Cardiac septum (tissue), 1 donor: Measurements from ENCODE around the gene STK4. TPM values are rescaled to one million over a fixed set of nuclear protein-coding genes. Genes with fewer than 3 reads are reported as not detected.
"Not testable (repeated sequence)": the region's sequence is repeated elsewhere in the genome, so short reads cannot be mapped to it uniquely, and the experiment has no call there.

Experiments used
- DNase-seq: peaks from one replicate; pipeline ENCODE4 v3.0.0-alpha.2; 2020; ENCODE audit warnings: low spot score
- intact Hi-C: fragments of 100-400 bp; cut with DNase I; formaldehyde crosslinking; loops from one replicate; pipeline ENCODE4 v1.14.0; 2022
- total RNA-seq: library from RNA; stranded (reverse); fragmentation: NEBNext Ultra II Directional; extraction: Animal tissue kit (Norgen Biotek cat#: 25700); gene quantifications from one replicate; pipeline ENCODE4 v1.2.1, GENCODE V29; 2021
- donor health status: DM: no; HTN: no; CAD: no.

The STK4 gene
- total RNA-seq, 1 donor from 2014 or later: 11.3 TPM

DNA sequence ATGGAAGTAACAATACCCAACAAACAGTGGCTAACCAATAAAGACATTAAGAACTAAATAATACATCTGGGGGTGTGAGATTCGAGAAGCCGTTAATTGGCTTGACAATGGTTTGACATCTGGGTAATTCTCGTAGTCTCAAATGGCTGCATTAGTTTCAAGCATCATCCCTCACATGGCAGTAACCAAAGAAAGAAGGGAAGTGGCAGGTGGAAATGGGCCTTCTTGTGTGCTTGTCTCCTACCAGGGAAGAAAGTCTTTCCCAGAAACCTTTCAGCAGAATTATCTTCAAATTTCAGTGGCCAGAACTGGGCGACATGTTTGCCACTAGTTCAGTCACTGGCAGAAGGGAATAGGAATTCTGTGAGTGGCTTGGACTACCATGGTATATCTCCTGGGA is 10.4 kb downstream of the STK4 start:
- intact Hi-C loops: no loop called here
- DNase-seq: no peak

DNA sequence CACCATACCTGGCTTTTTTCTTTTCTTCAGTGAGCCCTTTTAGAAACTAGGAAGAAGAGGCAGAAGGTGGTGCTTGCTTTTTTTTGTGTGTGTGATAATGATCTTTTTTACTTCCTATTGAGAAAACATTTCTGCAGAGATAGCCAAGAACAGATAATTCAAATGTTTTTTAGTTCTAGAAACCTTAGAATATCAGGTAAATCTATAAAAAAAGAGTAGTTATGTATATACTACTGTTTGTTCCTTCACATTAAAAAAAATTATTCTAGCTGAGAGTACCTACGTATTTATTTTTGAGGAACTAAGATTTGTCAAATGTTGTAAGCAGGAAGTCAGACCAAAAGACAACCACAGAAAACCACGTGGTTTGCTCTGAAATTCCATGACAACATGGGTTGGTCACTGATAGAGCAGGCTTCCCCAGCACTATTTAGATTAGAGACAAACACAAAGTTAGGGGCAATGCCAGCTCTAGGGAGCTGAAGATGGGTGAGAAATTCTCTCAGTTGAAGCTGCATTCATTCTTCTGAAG is 12.8 kb downstream of the STK4 start:
- no peak for DNase-seq
- intact Hi-C loops: no loop called here

DNA sequence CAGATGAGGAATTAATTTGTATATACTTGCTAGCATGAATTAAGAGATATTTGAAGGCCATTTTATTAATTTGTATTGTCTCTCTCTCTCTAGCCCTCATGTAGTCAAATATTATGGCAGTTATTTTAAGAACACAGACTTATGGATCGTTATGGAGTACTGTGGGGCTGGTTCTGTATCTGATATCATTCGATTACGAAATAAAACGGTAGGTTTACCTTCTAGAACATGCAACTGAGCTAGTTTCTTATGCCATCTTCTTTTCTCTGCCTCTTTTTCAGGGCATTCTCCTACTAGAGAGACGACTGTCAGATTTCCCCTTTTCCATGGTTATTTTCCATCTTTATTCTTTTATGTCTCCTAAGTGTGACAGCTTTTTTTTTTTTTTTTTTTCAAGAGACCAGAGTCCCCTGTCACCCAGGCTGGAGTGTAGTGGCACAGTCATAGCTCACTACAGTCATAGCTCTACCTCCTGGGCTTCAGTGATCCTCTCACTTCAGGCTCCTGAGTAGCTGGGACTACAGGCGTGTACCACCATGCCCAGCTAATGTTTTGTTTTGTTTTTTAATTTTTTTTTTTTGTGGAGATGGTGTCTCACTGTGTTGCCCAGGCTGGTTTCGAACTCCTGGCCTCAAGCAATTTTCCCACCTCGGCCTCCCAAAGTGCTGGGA is 15.6 kb downstream of the STK4 start:
- intact Hi-C loops: no loop called here
- DNase-seq: no peak

DNA sequence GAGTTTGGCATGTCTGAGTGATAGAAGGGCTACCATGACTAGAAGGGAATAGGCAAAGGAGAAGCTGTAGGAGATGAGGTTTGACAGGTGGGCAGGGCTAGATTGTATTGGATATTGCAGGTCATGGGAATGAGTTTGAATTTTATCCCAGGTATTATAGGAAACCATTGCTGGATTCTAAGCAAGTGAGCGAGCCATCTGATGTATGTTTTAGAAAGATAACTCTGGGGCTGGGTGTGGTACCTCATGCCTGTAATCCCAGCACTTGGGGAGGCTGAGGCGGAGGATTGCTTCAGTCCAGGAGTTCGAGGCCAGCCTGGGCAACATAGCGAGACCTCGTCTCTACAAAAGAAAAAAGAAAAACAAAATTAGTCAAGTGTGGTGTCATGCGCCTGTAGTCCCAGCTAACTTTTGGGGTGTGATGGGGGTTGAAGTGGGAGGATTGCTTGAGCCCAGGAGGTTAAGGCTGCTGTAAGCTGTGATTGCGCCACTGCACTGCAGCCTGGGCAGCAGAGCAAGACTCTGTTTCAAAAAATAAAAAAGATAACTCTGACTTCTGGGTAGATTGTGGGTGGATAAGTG is 16.9 kb downstream of the STK4 start:
- intact Hi-C loops: no loop called here
- no peak for DNase-seq

DNA sequence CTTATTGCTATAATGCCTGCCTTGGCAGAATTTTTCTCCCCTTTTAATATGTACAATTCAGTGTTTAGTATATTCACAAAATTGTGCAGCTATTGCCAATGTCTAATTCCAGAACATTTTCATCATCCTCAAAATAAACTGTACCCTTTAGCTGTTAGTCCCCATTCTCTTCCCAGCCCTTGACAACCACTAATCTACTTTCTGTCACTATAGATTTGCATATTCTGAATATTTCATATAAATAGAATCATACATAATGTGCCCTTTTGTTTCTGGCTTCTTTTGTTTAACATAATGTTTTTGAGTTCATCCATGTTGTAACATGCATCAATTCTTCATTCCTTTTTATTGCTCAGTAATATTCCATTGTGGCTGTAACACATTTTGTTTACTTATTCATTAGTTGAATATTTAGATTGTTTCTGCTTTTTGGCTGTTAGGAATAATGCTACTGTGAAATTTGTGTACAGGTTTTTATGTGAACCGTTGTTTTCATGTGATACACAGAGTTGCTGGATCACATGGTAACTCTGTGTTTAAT is 22.4 kb downstream of the STK4 start:
- DNase-seq: no peak
- intact Hi-C loops: no loop called here

DNA sequence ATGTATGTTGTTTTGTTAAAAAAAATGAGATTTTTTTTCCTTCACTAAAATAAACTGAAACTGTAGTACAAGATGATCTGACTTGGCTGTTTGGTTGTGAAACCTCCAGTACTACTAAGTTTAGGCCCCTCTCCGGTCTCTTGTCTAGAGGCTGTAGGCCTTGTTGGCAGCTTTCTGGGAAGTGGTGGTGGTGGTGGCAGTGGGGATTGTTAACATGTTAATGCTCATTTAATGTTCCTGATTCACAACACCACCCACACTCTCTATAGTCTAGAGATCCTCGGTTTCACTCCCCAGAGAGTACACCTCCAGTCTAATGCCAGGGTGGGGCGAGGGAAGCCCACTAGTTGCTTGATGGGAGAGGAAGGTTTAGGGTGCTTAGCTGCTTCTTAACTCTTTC is 24.1 kb downstream of the STK4 start:
- DNase-seq: no peak
- intact Hi-C loops: no loop called here

DNA sequence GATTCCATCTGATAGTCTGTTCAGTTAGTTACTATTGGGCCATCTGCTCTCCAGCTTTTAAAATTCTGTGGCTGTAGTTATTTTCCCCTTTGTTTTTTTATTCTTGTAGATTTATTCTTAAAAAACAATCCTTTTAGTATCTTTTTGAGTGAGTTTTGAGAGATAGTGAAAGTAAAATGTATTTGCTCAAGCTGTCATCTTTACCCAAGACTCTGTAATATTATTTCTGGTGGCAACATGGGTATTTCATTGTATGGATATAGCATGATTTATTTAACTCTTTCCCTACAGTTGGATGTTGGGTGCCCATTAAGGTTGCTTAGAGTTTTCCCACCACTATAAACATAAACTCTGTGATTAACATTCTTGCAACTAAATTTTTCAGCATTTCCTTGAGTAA is 24.6 kb downstream of the STK4 start:
- intact Hi-C loops: no loop called here
- no peak for DNase-seq

DNA sequence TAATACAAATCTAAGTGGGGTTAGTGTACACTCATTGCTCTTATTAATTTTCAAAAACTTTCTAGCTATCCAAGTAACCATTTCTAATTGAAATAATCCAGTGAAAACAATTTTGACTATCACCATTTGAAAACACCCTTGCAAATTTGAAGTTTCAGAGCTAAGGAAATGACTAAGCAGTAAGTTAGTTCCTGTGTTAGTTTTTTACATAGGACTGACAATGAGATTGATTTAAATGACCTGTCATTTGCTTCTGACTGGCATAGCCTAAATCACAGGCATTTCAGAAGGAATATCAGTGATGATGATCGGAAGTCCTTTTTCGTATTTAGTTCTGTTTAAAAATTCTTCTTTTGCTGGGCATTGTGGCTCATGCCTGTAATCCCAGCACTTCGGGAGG is 27.0 kb downstream of the STK4 start:
- intact Hi-C loops: no loop called here
- DNase-seq: no peak

DNA sequence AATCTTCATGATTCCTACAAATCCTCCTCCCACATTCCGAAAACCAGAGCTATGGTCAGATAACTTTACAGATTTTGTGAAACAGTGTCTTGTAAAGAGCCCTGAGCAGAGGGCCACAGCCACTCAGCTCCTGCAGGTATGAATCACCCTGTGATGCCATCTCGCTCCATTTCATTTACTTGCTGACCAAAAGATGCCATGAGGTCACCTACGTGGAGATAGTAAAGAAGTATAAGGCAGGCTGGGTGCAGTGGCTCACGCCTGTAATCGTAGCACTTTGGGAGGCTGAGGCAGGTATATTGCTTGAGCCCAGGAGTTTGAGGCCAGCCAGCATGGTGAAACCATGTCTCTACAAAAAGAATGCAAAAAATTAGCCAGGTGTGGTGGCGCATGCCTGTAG is 30.9 kb downstream of the STK4 start:
- no peak for DNase-seq
- intact Hi-C loops: no loop called here

DNA sequence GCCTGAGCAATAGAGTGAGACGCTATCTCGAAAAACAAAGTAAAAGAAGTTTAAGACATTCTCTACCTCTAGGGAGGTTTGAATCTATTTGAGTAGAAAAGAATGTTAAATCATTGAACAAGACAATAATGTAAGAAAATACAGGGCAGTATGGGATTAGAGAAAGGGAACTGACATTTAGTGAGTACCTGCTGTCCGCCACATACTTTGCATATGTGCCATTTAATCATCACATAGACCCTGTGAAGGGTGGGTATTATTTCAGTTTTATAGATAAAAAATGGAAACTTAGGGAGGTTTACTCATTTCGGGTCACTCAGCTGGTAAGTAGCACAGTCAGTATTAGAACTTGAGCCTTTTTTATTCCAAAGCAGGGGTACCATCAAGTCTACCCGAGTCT is 31.4 kb downstream of the STK4 start:
- intact Hi-C loops: no loop called here
- no peak for DNase-seq

DNA sequence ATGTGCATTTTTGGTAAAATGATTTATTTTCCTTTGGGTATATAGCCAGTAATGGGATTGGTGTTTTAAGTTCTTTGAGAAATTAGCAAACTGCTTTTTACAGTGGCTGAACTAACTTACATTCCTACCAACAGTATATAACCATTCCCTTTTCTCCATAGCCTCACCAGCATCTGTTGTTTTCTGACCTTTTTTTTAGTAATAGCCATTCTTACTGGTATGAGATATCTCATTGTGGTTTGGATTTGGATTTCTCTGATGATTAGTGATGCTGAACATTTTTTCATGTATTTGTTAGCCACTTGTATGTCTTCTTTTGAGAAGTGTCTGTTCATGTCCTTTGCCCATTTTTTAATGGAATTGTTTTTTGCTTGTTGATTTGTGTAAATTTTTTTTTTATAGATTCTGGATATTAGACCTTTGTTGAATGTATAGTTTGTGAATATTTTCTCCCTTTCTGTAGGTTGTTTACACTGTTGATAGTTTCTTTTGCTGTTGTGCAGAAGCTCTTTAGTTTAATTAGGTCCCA is 42.3 kb downstream of the STK4 start:
- no peak for DNase-seq
- intact Hi-C loops: no loop called here

DNA sequence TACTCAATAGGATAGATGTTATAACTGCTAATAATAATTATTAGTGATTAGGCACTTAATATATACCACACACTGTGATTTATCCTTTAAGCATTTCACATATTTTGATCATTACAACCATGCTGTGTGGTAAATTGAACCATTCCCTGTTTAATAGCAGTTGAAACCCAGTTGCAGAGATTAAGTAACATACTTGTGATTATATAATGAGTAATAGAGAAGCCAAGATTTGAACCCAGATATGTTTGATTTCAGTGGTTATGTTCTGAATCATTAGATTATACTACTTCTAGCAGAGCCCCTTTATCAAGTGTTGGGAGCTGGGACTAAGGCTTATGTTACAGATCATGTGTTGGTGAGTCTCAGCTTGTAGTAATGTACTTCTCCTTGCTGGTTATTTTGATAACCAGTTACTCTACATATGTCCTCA is 44.1 kb downstream of the STK4 start:
- intact Hi-C loops: loop anchor here (5.0 kb wide), 1 partner anchor 87 kb away; no protein-coding TSS in a partner anchor
- DNase-seq: no peak

DNA sequence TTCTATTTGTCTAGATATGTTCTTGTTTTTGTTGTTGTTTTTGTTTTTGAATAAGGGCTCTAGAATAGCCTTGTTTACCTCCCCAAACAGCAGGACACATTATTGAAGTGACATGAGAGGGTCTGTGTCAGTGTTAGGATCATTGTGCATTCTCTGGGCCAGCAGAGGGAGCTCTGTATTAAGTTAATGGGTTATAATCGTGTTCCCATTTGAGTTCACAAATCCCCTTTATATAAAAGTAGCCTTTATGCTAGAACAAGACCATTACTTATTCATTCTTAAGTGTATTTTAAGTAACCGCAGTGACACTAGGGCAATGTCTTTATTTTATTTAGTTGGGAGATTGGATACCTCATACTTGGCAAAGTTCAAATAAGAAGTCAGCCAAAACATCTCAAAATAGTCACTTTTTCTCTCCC is 44.8 kb downstream of the STK4 start:
- DNase-seq: no peak
- intact Hi-C loops: loop anchor here (5.0 kb wide), 1 partner anchor 86 kb away; no protein-coding TSS in a partner anchor

DNA sequence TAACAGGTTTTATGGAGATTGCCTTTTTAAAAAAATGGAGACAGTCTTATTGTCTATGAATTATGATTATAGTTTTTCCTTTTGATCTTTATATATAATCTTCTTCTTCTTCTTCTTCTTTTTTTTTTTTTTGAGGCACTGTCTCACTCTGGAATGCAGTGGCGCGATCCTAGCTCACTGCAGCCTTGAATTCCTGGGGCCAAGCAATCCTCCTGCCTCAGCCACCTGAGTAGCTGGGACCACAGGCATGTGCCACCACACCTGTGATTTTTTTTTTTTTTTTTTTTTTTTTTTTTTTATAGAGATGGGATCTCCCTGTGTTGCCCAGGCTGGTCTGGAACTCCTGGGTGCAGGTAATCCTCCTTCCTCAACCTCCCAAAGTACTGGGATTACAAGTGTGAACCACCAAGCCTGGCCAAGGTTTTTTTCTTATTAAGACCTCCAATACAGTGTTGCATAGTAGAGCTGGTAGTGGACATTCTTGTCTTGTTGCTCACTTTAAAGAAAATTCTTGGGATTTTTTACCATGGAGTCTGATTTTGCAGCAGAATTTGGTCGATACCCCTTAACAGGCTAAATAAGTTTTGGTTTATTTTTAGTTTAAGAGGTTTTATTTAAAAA is 46.5 kb downstream of the STK4 start:
- intact Hi-C loops: loop anchor here (5.0 kb wide), 1 partner anchor 85 kb away; no protein-coding TSS in a partner anchor
- no peak for DNase-seq

DNA sequence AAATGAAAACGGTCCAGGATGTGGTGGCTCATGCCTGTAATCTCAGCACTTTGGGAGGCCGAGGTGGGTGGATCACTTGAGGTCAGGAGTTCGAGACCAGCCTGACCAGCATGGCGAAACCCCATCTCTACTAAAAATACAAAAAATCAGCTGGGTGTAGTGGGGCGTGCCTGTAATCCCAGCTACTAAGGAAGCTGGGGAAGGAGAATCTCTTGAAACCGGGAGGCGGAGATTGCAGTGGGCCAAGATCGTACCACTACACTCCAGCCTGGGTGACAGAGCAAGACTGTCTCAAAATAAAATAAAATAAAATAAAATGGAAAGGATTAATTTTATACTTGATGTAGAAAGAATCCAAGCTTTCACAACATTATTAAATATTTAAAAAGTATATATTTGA is 47.8 kb downstream of the STK4 start:
- DNase-seq: not testable (repeated sequence)
- intact Hi-C loops: loop anchor here (5.0 kb wide), 1 partner anchor 83 kb away; no protein-coding TSS in a partner anchor

DNA sequence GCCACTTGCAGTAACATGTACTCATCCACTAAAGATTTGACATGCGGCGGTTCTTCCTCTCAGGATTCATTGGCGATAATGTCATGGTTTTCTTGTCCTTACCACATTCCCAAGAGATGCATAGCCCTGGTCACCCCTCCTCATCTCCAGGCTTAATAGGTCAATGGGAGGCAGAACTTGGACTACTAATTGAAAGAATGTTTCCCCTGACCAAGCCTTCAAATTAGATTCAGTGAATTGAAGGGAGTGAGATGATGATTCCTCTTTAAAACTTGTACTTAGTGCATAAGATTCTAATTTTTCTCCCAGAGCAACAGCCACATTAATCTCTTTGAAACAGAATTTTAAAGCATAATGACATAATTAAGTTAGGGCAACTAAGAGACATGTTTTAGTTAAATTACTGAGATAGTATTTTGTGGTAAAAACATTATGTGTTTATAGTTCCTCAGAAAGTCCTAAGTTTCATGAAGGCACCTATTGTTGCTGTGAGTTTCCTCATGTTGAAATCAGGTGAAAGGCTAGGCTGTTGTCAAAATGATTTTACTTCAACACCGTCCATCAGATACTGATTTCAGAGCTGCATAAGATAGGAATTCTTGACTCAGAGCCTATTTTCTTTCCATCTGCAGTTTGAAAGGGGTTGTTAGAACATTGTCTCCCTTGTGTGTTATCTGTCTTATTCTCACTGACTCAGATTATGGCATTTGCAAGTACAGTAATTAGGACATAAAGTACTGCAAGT is 48.5 kb downstream of the STK4 start:
- intact Hi-C loops: loop anchor here (5.0 kb wide), 1 partner anchor 82 kb away; no protein-coding TSS in a partner anchor
- DNase-seq: no peak

DNA sequence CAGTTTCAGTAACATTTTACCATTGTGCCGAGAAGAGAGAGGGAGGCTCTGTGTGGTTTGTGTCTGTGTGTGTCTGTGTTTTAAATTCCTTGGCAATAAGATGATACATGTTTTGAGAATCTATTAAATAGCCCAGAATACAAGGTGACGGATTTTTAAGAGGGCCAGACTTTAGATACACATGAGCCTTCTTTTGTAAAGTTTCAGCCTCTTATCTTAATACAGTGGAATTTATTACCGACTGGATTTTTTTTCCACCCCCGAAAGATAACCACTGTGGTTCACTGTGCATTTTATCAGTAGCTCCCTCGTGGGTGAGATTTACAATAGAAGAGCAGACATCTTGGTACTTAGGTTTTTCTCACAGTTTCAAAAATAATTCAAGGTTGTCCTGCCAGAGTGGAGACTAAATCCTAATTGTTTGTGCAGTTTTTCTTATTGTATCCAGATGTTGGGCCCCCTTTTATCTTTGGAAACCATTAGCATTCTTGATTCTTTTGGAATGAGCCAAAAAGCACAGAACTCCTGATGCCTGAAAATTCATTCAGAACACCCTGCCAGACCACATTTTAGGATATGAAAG is 49.9 kb downstream of the STK4 start:
- DNase-seq: no peak
- intact Hi-C loops: no loop called here

DNA sequence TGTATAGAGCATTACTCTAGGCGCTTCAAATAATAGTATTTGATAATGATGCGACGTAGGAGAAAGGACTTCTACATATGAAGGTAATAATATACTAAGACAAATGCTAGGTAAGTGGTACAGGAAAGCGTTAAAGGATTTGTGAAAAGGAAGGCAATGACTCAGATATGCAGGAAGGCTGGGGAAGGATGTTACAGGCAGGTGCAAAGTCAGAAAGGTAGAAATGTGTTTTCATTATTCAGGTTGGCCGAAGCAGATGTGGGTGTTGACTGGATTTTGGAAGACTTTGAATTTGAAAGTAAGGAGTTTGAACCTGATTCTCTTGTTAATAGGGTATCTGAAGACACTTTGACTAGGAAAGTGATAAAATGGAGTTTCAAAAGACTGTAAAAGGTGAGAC is 51.0 kb downstream of the STK4 start:
- intact Hi-C loops: no loop called here
- no peak for DNase-seq

DNA sequence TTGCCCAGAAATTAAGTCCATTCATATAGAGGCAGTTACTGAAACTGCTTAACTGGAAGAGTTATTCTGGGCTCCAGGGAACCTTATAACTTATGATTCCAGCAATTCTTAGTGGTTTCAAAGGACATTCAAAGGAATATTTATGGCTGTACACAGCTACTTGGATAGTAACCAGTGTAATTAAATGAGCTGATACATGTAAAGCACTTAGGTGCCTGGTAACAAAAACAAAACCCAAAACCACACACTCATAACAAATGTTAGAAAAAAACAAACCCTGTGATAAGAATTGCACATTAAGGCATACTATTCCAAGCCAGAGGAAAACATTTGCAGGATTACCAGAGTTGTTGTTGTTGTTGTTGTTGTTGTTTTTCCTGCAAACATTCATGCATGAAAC is 51.5 kb downstream of the STK4 start:
- DNase-seq: no peak
- intact Hi-C loops: no loop called here
